NCI-H1048 (cell line): ENCODE measurements around the gene AARS2.

ENCODE experiments used
- DNase-seq: peaks from one replicate; lab custom pipeline; 2025; lab: John Stamatoyannopoulos, UW

The AARS2 gene

GRCh38 chr6:44300292-44300823 lies 12.8 kb downstream of the AARS2 start:
- DNase-seq: no peak

DNA sequence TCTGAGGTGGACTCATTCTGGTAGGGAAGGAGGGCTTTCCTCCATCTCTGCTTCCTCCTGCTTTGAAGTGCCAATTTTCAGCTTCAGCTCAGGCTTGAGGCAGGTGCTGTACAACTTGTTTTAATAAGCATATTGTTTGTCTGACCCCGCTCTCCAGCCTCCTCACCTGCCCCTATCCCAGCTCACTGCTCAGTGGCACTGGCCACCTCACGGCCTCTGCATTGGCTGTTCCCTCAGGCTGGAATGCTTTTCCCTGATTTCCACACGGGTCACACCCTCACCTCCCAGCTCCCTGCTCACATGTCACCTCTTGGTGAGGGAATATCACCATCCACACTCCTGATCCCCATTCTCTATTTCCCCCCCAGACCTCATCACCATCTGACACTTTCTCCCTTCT lies 14.3 kb downstream of the AARS2 start:
- DNase-seq: no peak

DNA sequence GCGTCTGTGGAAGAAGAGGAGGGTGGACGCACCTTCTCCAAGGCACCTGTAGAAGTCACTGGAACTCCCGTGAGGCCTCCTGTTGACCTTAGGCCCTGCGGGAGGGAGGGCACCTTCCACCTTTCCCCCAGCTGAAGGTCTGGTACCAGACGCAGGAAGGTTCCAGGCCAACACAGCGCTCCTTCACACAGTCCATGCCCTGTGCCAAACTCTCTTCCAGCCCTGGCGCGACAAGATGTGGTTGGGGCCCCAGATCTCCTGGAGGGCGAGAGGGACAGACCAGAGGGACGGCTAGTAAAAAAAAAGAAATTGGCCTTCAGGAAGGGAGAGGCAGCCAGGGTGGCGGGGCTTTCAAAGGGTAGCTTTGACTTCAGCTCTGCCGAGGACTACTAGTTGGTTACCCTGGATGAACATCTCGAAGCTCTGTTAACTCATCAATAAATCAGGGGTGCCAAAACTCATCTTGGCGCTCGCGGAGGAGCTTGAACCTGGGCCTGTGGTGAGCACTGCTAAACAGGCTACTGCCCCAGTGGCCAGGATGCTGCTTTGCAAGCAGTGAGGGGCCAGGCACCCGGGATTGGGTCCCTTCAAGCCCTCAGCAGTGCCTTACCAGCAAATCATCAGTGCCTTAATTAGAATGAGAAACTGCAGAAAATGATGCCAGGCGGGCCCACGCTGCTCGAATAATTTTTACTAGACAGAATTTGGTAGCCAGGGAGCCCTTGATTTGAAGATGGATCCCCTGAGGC lies 14.9 kb downstream of the AARS2 start:
- no peak for DNase-seq

DNA sequence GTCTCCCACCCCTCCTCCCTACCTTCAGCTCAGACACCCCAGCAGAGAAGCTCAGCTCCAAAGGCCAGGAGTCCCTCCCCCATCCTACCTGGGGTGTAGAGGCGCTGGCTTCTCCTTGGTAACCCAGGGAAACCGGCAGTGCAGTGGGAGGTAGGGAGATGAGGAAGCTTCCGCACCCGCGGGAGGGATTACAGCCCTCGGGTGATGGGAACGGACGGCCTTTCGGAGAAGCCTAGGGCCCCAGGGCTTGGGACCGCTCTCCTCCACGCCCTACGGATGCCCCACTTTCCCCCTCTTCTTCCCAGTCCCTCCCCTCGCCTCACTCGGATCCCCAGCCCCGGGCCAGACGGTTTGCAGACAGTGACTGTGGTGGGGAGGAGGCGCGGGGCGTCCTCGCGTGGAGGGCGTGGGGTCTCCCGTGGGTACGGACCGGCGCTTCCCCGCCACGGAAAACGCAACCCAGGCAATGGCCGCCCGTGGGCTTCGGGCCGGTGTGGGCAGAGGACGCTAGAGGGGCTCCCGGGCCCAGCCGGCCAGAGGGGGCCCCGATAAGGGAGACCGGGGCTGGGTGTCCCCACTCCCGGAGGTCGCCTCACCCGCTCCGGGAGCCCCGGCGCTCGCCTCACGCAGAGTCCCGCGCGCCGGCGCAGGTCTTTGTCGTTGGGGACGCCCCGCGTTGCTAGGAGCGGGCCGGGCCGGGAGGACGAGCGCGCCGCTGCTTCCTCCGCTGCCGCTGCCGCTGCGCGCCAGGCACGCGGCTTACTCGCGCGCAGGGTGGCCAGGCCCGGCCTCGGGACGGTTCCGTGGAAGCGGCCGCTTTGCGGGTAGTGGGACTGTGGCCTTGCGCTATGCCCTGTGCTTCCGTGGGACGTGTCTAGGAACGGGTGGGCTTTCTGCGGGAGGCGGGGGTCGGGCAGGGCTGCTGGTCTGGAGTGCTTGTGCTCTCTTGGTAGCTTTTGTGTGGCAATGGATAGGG lies 15.8 kb downstream of the AARS2 start:
- DNase-seq: no peak

GRCh38 chr6:44294832-44295791 lies 18.0 kb downstream of the AARS2 start:
- DNase-seq: no peak

- no peak for DNase-seq
Measured at GRCh38 chr6:44292661-44293365, 20.3 kb downstream of the AARS2 start.

- DNase-seq: no peak
Measured at GRCh38 chr6:44291841-44292240, 21.3 kb downstream of the AARS2 start.

DNA sequence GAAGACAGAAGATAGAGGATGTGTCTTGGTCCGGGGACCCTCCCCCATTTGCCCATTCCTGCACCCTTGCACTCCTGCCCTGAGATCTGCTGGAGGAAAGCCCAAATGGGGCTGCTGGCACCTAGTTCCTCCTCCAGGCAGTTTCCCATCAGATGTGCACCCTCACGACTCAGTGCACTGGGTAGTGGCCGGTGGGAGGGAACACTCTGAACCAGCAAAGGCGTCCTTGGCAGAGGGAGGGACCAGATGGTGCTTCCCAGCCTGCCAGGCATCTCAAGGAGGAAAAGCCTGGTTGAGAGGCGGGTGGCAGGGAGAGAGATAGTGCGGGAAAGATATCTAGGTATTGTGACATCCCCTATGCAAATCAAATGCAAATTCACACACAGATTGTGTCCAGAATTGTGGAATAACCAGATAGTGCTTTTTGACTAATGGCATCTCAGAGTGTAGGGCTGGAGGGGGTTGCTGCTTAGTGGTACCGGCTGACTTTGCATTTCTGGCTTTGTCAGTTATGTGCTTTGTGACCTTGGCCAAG lies 23.4 kb downstream of the AARS2 start:
- no peak for DNase-seq

DNA sequence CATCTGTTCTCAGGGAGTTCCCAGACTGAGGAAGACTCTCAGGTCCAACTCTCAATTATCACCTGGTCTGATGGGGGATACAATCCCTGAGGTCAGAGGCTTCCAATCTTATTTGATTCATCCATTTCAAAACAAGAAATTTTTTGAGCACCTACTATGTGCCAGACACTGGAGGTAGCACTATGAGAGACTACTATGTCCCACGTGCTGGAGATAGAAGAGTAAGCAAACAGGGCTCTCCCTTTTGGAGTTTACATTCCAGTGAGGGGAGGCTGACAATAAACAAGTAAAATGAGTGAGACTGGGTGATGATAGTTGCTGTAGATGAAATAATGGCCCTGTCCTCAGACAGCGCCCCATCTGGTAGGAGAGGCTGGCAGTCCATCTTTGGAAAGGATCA lies 26.4 kb downstream of the AARS2 start:
- DNase-seq: no peak

- DNase-seq: no peak
Measured at GRCh38 chr6:44286285-44286565, 26.9 kb downstream of the AARS2 start.

- no peak for DNase-seq
Measured at GRCh38 chr6:44285552-44286284, 27.4 kb downstream of the AARS2 start.

DNA sequence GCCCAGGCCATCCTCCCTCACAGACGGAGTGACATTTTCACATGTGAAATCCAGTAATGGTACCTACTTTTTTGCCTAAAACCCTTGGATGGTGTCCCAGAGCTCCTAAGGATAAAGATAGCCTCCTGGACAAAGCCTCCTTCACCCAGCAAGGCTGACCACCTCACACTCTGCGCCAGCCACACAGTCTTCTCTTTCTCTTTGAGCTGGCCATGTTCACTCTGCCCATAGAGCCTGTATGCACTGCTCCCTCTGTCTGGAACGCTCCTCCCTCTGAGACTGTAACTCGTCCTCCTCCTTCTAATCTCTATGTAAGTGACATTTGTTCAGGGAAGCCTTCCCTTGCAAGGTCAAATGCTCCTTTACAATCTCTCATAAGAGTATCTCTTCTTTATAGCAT lies 28.3 kb downstream of the AARS2 start:
- no peak for DNase-seq

- DNase-seq: no peak
Measured at GRCh38 chr6:44284121-44284520, 29.0 kb downstream of the AARS2 start.

DNA sequence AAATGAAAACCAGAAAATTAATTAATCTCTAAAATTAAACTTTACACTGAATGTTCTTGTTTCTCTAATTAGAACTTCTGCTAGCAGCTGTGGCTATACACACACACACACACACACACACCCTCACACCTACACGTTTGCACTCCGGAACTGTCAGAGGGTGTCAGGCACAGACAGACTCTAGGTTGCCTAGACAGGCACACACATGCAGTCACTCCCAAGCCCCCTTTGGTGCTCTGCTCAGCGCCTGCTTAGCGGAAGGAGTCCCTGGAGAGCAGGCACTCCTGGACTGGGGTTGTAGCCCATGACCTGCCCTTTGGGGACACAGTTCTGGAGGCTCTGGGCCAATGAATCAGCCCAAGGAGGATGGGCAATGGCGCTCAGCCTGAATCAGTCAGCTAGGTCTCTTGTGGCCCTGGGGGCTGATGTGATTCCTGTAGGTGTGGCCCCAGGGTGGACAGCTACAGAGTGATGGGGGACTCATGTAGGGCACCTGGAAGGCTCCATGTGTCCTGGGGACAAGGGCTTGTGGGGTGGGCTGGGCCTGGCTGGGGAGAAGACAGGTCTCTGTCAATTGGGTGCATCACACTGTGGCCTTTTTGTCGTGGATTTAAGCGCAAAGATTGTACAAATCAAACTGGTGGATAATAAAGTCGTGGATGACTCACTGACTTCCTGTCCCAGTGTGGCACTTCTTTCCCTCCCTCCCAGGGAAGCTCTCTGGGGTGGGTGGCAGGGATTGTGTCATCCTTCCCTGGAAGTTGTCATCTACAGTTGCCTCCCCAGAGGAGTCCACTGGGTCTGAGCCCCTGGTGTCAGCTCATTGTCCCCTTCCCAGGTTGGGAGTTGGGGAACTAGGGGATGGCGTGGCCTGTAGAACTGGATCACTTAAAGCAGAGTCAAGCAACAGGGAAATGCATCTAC lies 34.1 kb downstream of the AARS2 start:
- no peak for DNase-seq

DNA sequence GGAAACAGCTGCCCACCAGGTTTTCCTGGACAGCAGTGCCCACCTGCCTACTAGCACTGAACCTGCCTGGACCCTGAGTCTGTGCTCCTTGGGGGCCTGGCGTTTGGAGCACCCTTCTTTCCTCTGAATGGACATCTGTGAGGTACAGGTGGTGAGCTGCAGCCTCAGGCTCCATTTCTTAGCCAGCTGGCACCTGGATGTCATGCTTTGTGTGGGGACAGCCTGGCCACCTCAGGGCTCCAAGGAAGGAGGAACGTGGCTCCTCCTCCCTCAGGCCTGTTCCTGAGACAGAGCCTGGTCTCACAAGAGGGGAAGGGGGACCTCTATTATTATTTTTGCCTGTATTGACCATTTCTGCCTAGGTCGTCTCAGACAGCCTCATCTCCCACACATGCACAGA lies 34.8 kb downstream of the AARS2 start:
- no peak for DNase-seq

GRCh38 chr6:44277763-44278162 lies 35.4 kb downstream of the AARS2 start:
- no peak for DNase-seq

DNA sequence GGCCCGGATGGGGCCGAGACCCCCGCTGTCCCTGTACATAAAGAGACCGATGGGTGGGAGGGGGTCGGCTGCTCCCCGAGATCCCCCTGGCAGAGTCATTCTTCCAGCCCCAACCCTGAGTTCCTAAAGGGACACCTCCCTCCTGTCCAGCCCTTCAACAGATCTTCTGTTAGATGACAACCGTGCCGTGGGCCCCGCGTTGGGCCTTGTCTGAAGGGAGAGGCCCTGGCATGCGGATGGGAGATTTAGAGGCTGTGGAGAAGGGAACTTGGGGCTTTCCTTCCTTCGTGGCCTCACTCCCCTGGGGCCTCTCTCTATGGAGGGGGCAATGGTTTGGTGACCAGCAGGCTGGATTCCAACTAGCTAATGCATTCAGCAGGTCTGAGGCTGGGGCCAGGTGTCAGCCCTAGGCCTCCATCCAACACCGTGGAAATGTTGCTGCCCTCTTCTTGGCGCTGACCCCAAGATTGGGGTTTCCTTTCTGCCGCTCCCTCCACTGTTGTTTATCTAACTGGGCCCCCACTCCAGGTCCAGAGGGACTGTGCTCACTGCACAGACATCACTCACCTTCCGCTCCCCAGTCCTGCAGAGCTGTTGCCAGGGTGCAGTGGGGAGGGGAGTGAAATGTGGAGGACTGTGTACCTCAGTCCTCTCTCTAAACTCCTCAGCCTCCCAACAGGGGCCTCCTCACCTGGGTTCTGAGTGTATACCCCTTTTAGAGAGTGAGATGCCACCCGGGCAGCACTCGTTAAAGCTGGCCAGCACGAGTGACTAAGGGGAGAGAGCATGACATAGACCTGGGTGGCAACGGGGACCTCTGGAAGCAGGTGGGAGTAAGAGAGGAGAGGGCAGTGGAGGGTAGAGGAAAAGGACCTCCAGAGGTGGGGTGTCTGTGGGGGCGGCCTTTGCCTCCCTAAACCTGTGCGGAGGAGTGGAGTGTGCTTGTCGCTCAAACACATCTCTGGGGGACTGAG lies 36.2 kb downstream of the AARS2 start:
- DNase-seq: no peak
